ENCODE data around the gene LAMB1. TPM values are rescaled to one million over a fixed set of nuclear protein-coding genes. Genes with fewer than 3 reads are reported as not detected.

LAMB1 gene
- total and polyA plus RNA-seq, 7 donors, result 17.0 to 45.9 (median 25.8) TPM

GRCh38 chr7:107920048-107920772 lies 82.8 kb downstream of the LAMB1 start:
- WGBS, 3 donors, result 15 to 30% (median 19%) methylated on average over 1 of the region's 1 CpG
- Histone ChIP-seq H3K36me3 (ENCODE audit: insufficient read depth in 1 of 2, low read depth in 1 of 2) (peaks cover 3 to 95% of the 10 kb centered on the region in 2 donors), H3K4me3 (no peak overlapping the region), H3K27me3 (ENCODE audit: insufficient read depth in 3 of 3, low read length in 2 of 3) (no peaks in the 10 kb centered on the region), H3K9me3 (no peaks in the 10 kb centered on the region), H3K4me1 (no peaks in the 10 kb centered on the region), H3K27ac (no peak overlapping the region)
- no peak for TF ChIP-seq CTCF (IDR thresholded peaks at IDR 0.05)
- no peak for ATAC-seq
- intact Hi-C loops (cut with DNase I), result no loop called here
- DNase-seq, result no peak

GRCh38 chr7:107918948-107919347 lies 84.0 kb downstream of the LAMB1 start:
- 95 to 98% (median 96%) methylated on average over 2 of the region's 2 CpGs for WGBS, 3 donors
- no peak for TF ChIP-seq CTCF (IDR thresholded peaks at IDR 0.05)
- Histone ChIP-seq H3K27ac (no peak overlapping the region), H3K4me1 (no peaks in the 10 kb centered on the region), H3K27me3 (ENCODE audit: insufficient read depth in 3 of 3, low read length in 2 of 3) (no peaks in the 10 kb centered on the region), H3K4me3 (no peak overlapping the region), H3K36me3 (ENCODE audit: insufficient read depth in 1 of 2, low read depth in 1 of 2) (peaks cover 3 to 84% of the 10 kb centered on the region in 2 donors), H3K9me3 (no peaks in the 10 kb centered on the region)
- intact Hi-C loops (cut with DNase I), result no loop called here
- no peak for ATAC-seq
- DNase-seq, result no peak

- WGBS, 3 donors, result 61 to 68% (median 63%) methylated on average over 3 of the region's 3 CpGs
- no peaks in the 10 kb centered on the region for H3K9me3 ChIP-seq
- H3K4me3 ChIP-seq, result no peak overlapping the region
- peaks cover 3 to 77% of the 10 kb centered on the region in 2 donors for H3K36me3 ChIP-seq (ENCODE audit: insufficient read depth in 1 of 2, low read depth in 1 of 2)
- no peak for TF ChIP-seq CTCF (IDR thresholded peaks at IDR 0.05)
- ATAC-seq (peak in 2 of 4 donors; percentile 53 to 66), DNase-seq (no peak)
- no peak overlapping the region for H3K27ac ChIP-seq
- H3K4me1 ChIP-seq, result no peaks in the 10 kb centered on the region
- H3K27me3 ChIP-seq (ENCODE audit: insufficient read depth in 3 of 3, low read length in 2 of 3), result no peaks in the 10 kb centered on the region
- intact Hi-C loops (cut with DNase I), result no loop called here
Measured at GRCh38 chr7:107917763-107918651, 85.0 kb downstream of the LAMB1 start.

GRCh38 chr7:107915541-107915940 lies 87.4 kb downstream of the LAMB1 start:
- DNase-seq (no peak), ATAC-seq (no peak)
- H3K27me3 ChIP-seq (ENCODE audit: insufficient read depth in 3 of 3, low read length in 2 of 3), result no peaks in the 10 kb centered on the region
- no peaks in the 10 kb centered on the region for H3K4me1 ChIP-seq
- no peak overlapping the region for H3K4me3 ChIP-seq
- peaks cover 3 to 80% of the 10 kb centered on the region in 2 donors for H3K36me3 ChIP-seq (ENCODE audit: insufficient read depth in 1 of 2, low read depth in 1 of 2)
- H3K9me3 ChIP-seq, result no peaks in the 10 kb centered on the region
- WGBS, 3 donors, result 96 to 99% (median 98%) methylated on average over 2 of the region's 2 CpGs
- TF ChIP-seq CTCF (IDR thresholded peaks at IDR 0.05), result no peak
- no peak overlapping the region for H3K27ac ChIP-seq
- intact Hi-C loops (cut with DNase I), result no loop called here
